ENCODE results near the gene MAST4.
A peak's percentile ranks its signal among the peaks of the same experiment; 100 is the strongest.

The MAST4 gene

DNA sequence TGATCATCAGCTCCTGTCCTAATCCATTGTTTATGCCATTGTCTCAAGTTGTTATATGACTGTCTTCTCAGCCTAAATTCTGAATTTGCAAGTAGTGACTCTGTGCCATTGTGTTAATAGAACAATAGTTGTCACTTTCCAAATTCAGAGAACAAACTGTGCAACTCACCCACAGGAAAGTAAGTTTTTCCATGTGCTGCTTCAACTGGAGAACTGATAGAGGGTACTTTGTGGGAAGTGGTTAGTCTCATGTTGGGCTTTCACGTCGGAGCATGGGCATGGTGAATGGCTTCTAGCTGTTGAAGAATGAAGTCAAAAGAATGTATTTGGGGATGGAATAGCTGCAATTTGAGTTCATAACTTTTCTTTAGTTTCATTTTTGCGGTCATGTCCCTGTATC lies 454.4 kb downstream of the MAST4 start:
- Histone ChIP-seq H3K36me3 (replicated peaks; ENCODE audit: insufficient read depth, low read length) (no peaks in the 10 kb centered on the region), H3K4me1 (ENCODE audit: low read length) (peaks cover 23% of the 10 kb centered on the region), H3K9me3 (replicated peaks; ENCODE audit: insufficient read depth, low read length) (no peaks in the 10 kb centered on the region), H3K9me2 (replicated peaks; ENCODE audit: insufficient read depth, low read length) (no peaks in the 10 kb centered on the region), H3K79me2 (ENCODE audit: low read length) (no peaks in the 10 kb centered on the region), H4K20me1 (ENCODE audit: insufficient read depth, low read length) (0 out of 2 replicates have a peak, but pooled peaks cover 4% of the 10 kb centered on the region), H2AFZ (ENCODE audit: low read length) (no peak overlapping the region), H3K4me2 (ENCODE audit: low read depth, low read length) (peak overlapping the region; percentile 36), H3F3A (ENCODE audit: insufficient read depth, low read length) (peaks cover 17% of the 10 kb centered on the region), H3K9ac (ENCODE audit: low read length) (no peak overlapping the region), H3K4me3 (ENCODE audit: low read length) (no peak overlapping the region), H3K27me3 (replicated peaks; ENCODE audit: insufficient read depth, low read length) (no peaks in the 10 kb centered on the region; the same call in 1 of the 2 replicates), H3K27ac (ENCODE audit: low read length) (peak overlapping the region; percentile 34; the same call in 1 of the 2 replicates)
- TF ChIP-seq, protein P1, sequence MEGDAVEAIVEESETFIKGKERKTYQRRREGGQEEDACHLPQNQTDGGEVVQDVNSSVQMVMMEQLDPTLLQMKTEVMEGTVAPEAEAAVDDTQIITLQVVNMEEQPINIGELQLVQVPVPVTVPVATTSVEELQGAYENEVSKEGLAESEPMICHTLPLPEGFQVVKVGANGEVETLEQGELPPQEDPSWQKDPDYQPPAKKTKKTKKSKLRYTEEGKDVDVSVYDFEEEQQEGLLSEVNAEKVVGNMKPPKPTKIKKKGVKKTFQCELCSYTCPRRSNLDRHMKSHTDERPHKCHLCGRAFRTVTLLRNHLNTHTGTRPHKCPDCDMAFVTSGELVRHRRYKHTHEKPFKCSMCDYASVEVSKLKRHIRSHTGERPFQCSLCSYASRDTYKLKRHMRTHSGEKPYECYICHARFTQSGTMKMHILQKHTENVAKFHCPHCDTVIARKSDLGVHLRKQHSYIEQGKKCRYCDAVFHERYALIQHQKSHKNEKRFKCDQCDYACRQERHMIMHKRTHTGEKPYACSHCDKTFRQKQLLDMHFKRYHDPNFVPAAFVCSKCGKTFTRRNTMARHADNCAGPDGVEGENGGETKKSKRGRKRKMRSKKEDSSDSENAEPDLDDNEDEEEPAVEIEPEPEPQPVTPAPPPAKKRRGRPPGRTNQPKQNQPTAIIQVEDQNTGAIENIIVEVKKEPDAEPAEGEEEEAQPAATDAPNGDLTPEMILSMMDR (IDR thresholded peaks at IDR 0.05; ENCODE audit: low read length), result no peak
- TF ChIP-seq EZH2phosphoT487 (IDR thresholded peaks at IDR 0.05; ENCODE audit: low read length) (no peak), EZH2 (optimal IDR thresholded peaks at IDR 0.05; ENCODE audit: low read depth, low read length) (no peak)
- no peak for DNase-seq

DNA sequence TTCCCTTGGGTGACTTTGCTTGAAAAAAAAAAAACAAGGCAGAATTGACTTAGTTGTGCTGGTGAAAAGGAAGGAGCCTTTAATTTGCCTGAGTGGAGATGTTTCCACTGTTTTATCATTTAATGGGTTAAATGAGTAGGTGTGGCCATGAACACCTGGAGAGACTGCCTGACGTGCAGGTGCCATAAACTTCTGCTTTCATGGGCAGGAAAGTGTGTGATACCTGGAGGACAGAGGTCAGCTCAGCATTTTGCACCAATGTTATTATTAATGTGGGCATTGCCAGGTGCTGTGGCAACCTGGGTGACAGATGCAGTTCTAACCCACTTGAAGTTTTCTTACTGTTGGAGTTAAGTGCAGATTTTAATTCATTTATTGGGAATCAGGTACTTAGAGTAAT lies 455.0 kb downstream of the MAST4 start:
- H3K27ac ChIP-seq (ENCODE audit: low read length), result no peak overlapping the region
- no peaks in the 10 kb centered on the region for H3K36me3 ChIP-seq (replicated peaks; ENCODE audit: insufficient read depth, low read length)
- no peak overlapping the region for H3K4me3 ChIP-seq (ENCODE audit: low read length)
- no peak overlapping the region for H3K9ac ChIP-seq (ENCODE audit: low read length)
- no peaks in the 10 kb centered on the region for H3K9me3 ChIP-seq (replicated peaks; ENCODE audit: insufficient read depth, low read length)
- 0 out of 2 replicates have a peak overlapping the region, but pooled peaks have one; percentile 36 for H3K4me2 ChIP-seq (ENCODE audit: low read depth, low read length)
- DNase-seq, result peak; percentile 62
- H3K27me3 ChIP-seq (replicated peaks; ENCODE audit: insufficient read depth, low read length), result no peaks in the 10 kb centered on the region; the same call in 1 of the 2 replicates
- 0 out of 2 replicates have a peak, but pooled peaks cover 4% of the 10 kb centered on the region for H4K20me1 ChIP-seq (ENCODE audit: insufficient read depth, low read length)
- no peaks in the 10 kb centered on the region for H3K79me2 ChIP-seq (ENCODE audit: low read length)
- no peaks in the 10 kb centered on the region for H3K9me2 ChIP-seq (replicated peaks; ENCODE audit: insufficient read depth, low read length)
- no peak for TF ChIP-seq EZH2phosphoT487 (IDR thresholded peaks at IDR 0.05; ENCODE audit: low read length)
- TF ChIP-seq EZH2 (optimal IDR thresholded peaks at IDR 0.05; ENCODE audit: low read depth, low read length), result no peak
- TF ChIP-seq, protein P1 (IDR thresholded peaks at IDR 0.05; ENCODE audit: low read length), result no peak
- peaks cover 23% of the 10 kb centered on the region for H3K4me1 ChIP-seq (ENCODE audit: low read length)
- peaks cover 17% of the 10 kb centered on the region for H3F3A ChIP-seq (ENCODE audit: insufficient read depth, low read length)
- H2AFZ ChIP-seq (ENCODE audit: low read length), result no peak overlapping the region

DNA sequence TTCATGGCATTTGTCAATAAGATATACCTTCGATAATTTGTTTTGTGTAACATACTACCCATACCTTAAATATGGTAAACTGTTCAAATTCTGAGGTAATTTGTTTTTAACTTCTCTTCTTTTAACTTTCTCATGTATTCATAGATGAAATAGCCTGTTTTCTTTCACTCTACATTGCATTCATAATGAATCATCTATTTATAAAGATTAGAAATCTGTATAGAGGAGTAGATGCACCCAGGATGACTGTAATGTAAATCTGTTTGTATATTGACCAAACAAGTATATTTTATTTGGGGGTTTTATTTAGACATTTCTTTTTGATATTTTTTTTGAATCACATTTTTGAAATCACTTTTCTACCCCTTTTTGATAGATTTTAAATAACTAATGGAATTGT lies 455.8 kb downstream of the MAST4 start:
- TF ChIP-seq, protein P1 (IDR thresholded peaks at IDR 0.05; ENCODE audit: low read length), result no peak
- TF ChIP-seq EZH2phosphoT487 (IDR thresholded peaks at IDR 0.05; ENCODE audit: low read length) (no peak), EZH2 (optimal IDR thresholded peaks at IDR 0.05; ENCODE audit: low read depth, low read length) (no peak)
- H3K9me2 ChIP-seq (replicated peaks; ENCODE audit: insufficient read depth, low read length), result no peaks in the 10 kb centered on the region
- no peak overlapping the region for H3K9ac ChIP-seq (ENCODE audit: low read length)

More for the DNA sequence above, 455.8 kb downstream of the MAST4 start:
- Histone ChIP-seq H3F3A (ENCODE audit: insufficient read depth, low read length) (peaks cover 17% of the 10 kb centered on the region), H3K27ac (ENCODE audit: low read length) (no peak overlapping the region), H3K36me3 (replicated peaks; ENCODE audit: insufficient read depth, low read length) (no peaks in the 10 kb centered on the region), H3K79me2 (ENCODE audit: low read length) (no peaks in the 10 kb centered on the region), H3K27me3 (replicated peaks; ENCODE audit: insufficient read depth, low read length) (no peaks in the 10 kb centered on the region; the same call in 1 of the 2 replicates), H2AFZ (ENCODE audit: low read length) (no peak overlapping the region), H3K4me1 (ENCODE audit: low read length) (peaks cover 23% of the 10 kb centered on the region), H3K9me3 (replicated peaks; ENCODE audit: insufficient read depth, low read length) (no peaks in the 10 kb centered on the region), H3K4me3 (ENCODE audit: low read length) (no peak overlapping the region), H3K4me2 (ENCODE audit: low read depth, low read length) (no peak overlapping the region), H4K20me1 (ENCODE audit: insufficient read depth, low read length) (0 out of 2 replicates have a peak, but pooled peaks cover 4% of the 10 kb centered on the region)
- DNase-seq, result no peak

Data from MM.1S (cell line).